ENCODE results near the gene KIAA1549.

Gene KIAA1549

DNA sequence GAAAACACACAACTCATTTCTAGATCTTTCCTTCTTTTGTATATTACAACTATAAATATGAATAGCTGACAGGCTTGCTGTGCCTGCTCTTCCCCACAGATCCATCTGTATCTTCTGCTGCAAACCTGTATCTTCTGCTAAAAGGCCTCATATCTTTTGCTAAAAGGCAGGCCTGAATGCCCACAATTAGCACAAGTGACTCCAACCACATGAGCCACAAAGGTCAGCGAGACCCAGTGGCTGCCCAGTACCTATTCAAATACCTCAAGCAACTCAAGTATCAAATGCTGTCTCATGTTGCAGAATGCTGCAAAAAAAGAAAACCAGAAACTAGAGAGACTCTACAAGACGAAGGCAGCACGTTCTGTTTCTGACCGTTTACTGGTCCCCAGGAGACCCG lies 128.7 kb downstream of the KIAA1549 start:
- DNase-seq (ENCODE audit: low read depth): no peak

- no peak for DNase-seq (ENCODE audit: low read depth)
Measured at GRCh38 chr7:138849701-138850100, 131.5 kb downstream of the KIAA1549 start.

DNA sequence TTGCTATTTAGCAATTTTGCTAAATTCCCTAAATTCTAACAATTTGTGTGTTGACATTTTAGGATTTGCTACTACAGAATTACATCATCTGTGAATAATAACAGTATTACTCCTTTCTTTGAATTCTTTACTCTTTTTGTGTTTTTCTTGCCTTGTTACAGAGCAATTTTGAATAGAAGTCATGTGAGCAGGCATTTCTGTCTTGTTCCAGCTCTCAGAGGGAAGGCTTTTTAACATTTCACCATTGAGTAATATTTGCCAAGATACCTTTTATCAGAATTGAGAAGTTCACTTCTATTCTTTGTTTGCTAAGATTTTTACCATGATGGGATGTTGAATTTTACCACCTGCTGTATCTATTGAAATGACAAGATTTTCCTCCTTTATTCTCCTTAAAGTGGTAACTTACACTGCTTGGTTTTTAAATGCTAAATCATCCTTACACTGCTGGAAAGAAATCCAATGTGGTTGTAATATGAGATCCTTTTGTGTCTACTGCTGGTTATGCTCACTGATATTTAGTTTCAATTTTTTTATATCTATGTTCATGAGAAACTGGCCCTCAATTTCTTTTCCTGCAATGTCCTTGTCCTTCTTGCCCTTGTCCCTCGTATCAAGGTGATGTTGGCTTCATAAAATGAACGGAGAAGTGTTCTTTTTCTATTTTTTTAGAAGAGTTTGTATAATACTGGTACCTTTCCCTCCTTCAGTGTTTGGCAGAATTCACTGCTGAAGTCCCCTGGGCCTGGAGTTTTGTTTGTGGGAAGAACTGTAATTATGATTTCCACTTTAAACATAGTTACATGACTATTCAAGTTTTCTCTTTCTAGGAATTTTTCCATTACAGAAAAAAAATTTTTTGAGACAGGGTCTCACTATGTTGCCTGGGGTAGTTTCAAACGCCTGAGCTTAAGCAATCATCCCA lies 132.9 kb downstream of the KIAA1549 start:
- no peak for DNase-seq (ENCODE audit: low read depth)

GRCh38 chr7:138845711-138846110 lies 135.5 kb downstream of the KIAA1549 start:
- no peak for DNase-seq (ENCODE audit: low read depth)

DNA sequence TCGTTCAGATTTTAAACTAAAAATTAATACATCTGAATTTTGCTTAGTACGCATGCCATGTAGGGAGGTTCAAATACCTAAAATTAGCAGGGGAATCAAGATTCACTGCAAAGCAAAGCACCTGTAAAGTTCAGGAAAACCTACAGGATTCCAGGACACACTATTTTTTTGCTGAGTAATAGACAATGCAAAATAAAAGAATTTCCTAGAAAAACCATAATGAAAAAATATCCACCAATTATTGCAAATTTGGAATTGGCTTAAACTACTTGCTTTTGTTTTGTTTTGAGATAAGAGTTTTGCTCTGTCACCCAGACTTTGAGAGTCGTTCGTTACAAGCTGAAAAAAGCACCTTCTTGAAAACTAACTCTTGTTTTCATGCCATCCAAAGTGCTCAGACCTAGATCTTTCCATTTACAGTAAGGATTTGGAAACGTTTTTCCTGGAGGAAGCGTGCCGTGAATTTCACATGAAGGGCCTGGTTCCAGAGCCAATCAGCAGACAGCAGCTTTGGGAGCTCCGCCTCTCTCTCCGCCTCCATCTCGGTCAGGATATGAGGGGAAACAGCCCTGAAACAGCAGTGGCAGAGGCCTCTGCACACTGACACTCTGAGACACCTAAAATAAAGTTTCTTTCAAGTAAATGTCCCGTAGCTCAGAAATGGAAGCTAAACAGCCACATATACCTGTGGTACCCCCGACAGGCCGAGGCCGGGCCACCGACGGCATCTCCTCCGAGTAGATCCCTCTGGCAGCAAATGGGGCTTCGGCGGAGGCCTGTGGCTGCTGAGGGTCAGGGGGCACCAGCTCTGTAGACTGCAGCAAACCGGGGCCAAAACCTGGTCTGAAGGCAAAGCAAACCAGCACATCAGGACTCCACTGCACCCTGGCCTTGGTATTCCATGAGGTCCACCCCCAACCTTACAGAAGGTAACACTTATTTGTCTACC lies 137.3 kb downstream of the KIAA1549 start:
- DNase-seq (ENCODE audit: low read depth): no peak

GRCh38 chr7:138842111-138842510 lies 139.1 kb downstream of the KIAA1549 start:
- no peak for DNase-seq (ENCODE audit: low read depth)

DNA sequence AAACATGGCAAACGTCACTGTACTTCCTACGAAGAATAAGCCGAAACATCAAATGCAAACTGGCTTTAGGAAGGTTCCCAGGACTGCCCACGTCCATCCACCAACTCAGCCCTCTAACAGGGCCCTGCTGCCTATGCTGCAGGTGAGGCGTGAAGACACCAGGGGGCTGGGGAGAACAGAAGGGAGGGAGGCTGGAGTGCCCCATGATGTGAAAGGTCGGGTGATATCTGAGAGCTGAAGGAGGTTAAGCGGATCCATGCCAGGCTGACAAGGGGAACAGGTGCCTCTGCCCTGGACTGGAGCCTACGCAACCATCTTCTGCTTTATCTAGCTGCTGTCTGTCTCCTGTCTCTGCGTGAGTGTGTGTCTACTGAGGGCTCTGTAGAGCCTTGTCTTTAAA lies 143.0 kb downstream of the KIAA1549 start:
- no peak for DNase-seq (ENCODE audit: low read depth)

- DNase-seq (ENCODE audit: low read depth): no peak
Measured at GRCh38 chr7:138837627-138838026, 143.6 kb downstream of the KIAA1549 start.

- no peak for DNase-seq (ENCODE audit: low read depth)
Measured at GRCh38 chr7:138835087-138835486, 146.1 kb downstream of the KIAA1549 start.

GRCh38 chr7:138834583-138834982 lies 146.6 kb downstream of the KIAA1549 start:
- DNase-seq (ENCODE audit: low read depth): no peak

DNA sequence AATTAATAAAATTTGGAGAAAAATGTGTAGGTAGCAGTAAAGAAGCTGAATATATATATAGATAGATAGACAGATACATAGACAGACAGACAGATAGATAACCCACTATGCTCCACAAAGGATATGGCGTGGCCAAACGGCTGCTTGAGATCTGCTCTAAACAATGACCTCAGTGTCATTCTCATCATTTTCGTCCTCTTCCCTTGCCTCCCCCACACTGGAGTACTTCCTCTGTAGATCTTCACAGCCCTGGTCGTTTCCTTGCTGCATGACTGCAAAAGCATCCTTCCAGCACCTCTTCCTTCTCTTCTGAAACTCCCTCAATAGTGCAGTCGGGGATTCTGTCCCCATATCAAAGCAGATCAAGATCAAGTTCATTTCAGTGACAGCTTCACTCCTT lies 147.6 kb downstream of the KIAA1549 start:
- no peak for DNase-seq (ENCODE audit: low read depth)

DNA sequence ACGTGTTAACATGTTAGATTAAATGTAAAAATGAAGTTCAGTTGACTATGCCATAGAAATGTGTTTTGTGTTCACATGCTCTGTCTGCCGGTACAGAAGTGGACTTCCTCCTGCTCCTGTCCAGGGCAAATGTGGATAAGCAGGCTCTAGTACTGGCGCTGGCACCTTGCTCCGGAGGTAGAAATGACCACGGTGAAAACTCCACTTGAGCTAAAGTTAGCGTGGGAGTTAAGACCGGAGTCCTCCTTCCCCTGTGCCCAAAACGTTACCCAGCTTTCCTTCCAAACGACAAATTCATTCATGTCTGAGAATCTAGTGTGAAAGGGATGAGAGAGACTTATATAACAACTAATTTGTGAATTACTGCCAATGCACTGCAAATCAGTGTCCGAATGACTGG lies 148.2 kb downstream of the KIAA1549 start:
- DNase-seq (ENCODE audit: low read depth): no peak

DNA sequence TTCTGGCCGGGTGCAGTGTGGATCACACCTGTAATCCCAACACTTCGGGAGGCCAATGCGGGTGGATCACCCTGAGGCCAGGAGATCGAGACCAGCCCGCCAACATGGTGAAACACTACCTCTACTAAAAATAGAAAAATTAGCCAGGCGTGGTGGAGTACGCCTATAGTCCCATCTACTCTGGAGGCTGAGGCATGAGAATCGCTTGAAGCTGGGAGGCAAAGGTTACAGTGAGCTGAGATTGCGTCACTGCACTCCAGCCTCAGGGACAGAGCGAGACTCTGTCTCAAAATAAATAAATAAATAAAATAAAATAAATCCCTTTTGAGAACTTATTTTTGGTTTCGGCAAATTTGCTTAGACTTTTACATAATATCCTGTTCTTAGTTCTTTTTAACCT lies 151.9 kb downstream of the KIAA1549 start:
- DNase-seq (ENCODE audit: low read depth): no peak

GRCh38 chr7:138828302-138828701 lies 152.9 kb downstream of the KIAA1549 start:
- no peak for DNase-seq (ENCODE audit: low read depth)

- DNase-seq (ENCODE audit: low read depth): no peak
Measured at GRCh38 chr7:138825049-138825721, 156.0 kb downstream of the KIAA1549 start.

DNA sequence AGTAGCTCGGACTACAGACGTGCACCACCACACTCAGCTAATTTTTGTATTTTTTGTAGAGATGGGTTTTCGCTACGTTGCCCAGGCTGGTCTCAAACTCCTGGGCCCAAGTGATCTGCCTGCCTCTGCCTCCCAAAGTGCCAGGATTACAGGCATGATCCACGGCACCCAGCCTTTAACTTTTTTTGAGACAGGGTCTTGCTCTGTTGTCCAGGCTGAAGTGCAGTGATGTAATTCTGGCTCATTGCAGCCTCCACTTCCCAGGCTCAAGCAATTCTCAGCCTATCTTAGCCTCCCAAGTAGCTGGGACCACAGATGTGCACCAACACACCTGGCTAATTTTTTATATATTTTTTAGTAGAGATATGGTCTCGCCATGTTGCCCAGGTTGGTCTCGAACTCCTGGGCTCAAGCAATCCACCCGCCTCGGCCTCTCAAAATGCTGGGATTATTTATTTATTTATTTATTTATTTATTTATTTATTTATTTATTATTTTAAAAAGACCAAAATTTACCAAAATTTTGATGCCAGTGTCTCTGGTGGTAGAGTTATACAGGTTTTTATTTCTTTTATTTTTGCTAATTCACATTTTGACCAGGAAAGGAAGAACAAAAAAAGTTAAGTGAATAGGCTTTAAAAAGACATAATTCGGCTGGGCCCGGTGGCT lies 158.2 kb downstream of the KIAA1549 start:
- no peak for DNase-seq (ENCODE audit: low read depth)

DNA sequence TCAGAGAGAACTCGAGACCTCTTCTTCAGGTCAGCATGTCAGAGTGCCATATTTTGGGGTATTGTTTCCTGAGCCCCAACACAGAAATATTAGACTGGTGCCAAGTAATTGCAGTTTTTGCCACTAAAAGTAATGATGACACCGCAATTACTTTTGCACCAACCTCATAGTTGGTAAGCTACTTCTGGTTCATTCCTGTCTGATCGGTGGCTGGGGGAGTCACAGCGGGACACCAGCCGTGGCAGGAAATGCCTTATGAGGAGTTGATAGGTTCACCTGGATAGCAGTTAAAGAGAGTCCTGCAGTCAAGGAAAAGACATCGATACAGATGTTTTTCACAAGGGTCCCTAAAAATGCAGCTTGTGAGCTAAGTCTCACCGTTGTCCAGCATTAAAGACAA lies 159.3 kb downstream of the KIAA1549 start:
- DNase-seq (ENCODE audit: low read depth): no peak

GRCh38 chr7:138819625-138820024 lies 161.6 kb downstream of the KIAA1549 start:
- no peak for DNase-seq (ENCODE audit: low read depth)

- DNase-seq (ENCODE audit: low read depth): no peak
Measured at GRCh38 chr7:138816650-138817049, 164.5 kb downstream of the KIAA1549 start.

- no peak for DNase-seq (ENCODE audit: low read depth)
Measured at GRCh38 chr7:138814816-138815332, 166.3 kb downstream of the KIAA1549 start.

- no peak for DNase-seq (ENCODE audit: low read depth)
Measured at GRCh38 chr7:138813945-138814344, 167.2 kb downstream of the KIAA1549 start.

Measured in stimulated activated CD4-positive, alpha-beta T cell treated with anti-CD3 and anti-CD28 coated beads, Interleukin-2, amount 100 ng/mL, for 4 hours (primary cell).